ENCODE results near the gene GNG13. TPM values are rescaled to one million over a fixed set of nuclear protein-coding genes. Genes with fewer than 3 reads are reported as not detected.

Gene GNG13
- total RNA-seq, 2 donors from 2014 or later = not detected

GRCh38 chr16:782258-782657, 18.3 kb downstream of the GNG13 start:
- ATAC-seq = no peak
- peaks cover 14% of the 10 kb centered on the region for H3K4me1 ChIP-seq
- H3K9me3 ChIP-seq = no peaks in the 10 kb centered on the region
- TF ChIP-seq CTCF (IDR thresholded peaks at IDR 0.05) (no peak), POLR2A (IDR thresholded peaks at IDR 0.05) (no peak)
- H3K27me3 ChIP-seq = peaks cover 0 to 10% of the 10 kb centered on the region in 2 donors
- WGBS, 2 donors = 48% methylated on average over 6 of the region's 6 CpGs; no CpG with 5 or more reads in 1 of the 2 donors
- DNase-seq = no peak
- H3K27ac ChIP-seq = no peak overlapping the region
- H3K4me3 ChIP-seq = no peak overlapping the region
- H3K36me3 ChIP-seq (replicated peaks in 1 of 2; ENCODE audit: insufficient read depth in 1 of 2, low read depth in 2 of 2) = no peaks in the 10 kb centered on the region
- intact Hi-C loops (cut with DNase I) = no loop called here

DNA sequence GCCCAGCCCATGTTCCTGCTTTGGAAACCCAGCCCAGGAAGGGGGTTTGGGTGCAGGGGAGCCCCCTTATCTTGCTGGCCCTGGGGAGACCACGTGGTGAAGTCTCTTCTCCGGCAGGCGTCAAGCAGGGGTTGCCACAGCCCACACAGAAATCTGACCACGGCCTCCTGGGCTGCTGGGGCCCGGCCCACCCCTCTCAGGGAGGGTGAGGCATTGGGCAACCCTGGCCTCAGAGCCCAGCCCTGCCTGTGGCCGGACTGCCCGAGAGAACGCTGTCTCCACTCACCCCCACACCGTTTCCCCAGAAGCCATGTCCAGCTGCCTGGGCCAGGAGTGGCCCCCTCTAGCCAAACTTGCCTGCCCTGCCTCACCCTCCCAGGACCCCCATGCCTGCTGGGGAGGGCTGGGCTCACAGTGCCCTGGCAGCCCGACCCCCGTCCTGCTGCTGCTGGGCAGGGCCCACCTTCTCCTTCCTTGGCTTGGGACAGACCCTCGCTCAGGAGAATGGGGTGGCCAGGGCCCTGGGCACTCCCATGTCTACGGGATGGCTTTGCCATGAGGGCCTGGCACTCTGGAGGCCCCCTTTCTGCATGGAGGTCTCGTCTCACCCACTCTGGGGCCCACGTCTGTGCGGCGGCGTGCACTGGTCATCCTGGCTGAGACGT, 19.1 kb downstream of the GNG13 start:
- ATAC-seq = no peak
- Histone ChIP-seq H3K36me3 (replicated peaks in 1 of 2; ENCODE audit: insufficient read depth in 1 of 2, low read depth in 2 of 2) (no peaks in the 10 kb centered on the region), H3K4me1 (peaks cover 8% of the 10 kb centered on the region), H3K9me3 (no peaks in the 10 kb centered on the region), H3K27ac (no peak overlapping the region), H3K27me3 (peaks cover 0 to 10% of the 10 kb centered on the region in 2 donors), H3K4me3 (no peak overlapping the region)
- intact Hi-C loops (cut with DNase I) = no loop called here
- 48 to 56% methylated on average over 8 to 15 of the region's 19 CpGs for WGBS, 2 donors
- TF ChIP-seq CTCF (IDR thresholded peaks at IDR 0.05) = no peak
- TF ChIP-seq POLR2A (IDR thresholded peaks at IDR 0.05) = no peak
- no peak for DNase-seq

DNA sequence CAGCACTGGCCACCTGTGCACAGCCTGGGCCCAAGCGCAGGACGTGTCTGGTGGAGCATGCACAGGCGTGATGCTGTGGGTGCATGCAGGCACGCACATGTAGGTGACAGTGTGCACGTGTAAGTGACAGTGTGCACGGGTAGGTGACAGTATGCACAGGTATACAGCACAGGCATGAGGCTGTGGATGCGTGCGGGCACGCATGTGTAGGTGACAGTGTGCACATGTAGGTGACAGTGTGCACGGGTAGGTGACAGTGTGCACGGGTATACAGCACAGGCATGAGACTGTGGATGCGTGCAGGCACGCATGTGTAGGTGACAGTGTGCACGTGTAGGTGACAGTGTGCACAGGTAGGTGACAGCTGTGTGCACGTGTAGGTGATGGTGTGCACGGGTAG, 20.2 kb downstream of the GNG13 start:
- intact Hi-C loops (cut with DNase I) = no loop called here
- DNase-seq (no peak), ATAC-seq (no peak)
- 59 to 72% methylated on average over 14 to 16 of the region's 16 CpGs for WGBS, 2 donors
- TF ChIP-seq POLR2A (IDR thresholded peaks at IDR 0.05) = no peak
- no peak for TF ChIP-seq CTCF (IDR thresholded peaks at IDR 0.05)
- Histone ChIP-seq H3K27me3 (peaks cover 0 to 10% of the 10 kb centered on the region in 2 donors), H3K4me1 (peaks cover 8% of the 10 kb centered on the region), H3K36me3 (replicated peaks in 1 of 2; ENCODE audit: insufficient read depth in 1 of 2, low read depth in 2 of 2) (no peaks in the 10 kb centered on the region), H3K4me3 (no peak overlapping the region), H3K27ac (no peak overlapping the region), H3K9me3 (no peaks in the 10 kb centered on the region)

DNA sequence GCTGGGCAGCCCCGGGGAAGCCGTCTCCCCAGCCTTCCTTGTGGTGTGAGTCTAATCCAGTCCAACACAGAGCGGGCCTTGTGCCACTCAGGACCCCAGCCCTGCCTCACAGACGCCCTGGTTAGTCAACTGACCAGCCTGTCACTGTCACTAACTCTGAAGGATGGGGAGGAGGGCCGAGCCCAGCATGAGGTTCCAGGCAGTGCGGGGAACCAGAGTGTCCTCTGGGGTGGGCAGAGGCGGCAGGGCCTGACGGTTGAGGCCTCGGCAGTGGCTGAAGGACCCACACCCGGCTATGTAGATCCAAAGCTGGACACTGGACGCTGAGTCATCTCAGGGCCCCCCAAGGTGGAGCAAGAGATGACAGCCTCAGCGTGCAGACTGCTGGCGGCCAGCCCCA, 21.0 kb downstream of the GNG13 start:
- Histone ChIP-seq H3K27ac (no peak overlapping the region), H3K4me3 (no peak overlapping the region), H3K4me1 (peaks cover 8% of the 10 kb centered on the region), H3K36me3 (replicated peaks in 1 of 2; ENCODE audit: insufficient read depth in 1 of 2, low read depth in 2 of 2) (no peaks in the 10 kb centered on the region), H3K27me3 (peaks cover 0 to 10% of the 10 kb centered on the region in 2 donors), H3K9me3 (no peaks in the 10 kb centered on the region)
- DNase-seq (no peak), ATAC-seq (no peak)
- no peak for TF ChIP-seq CTCF (IDR thresholded peaks at IDR 0.05)
- no peak for TF ChIP-seq POLR2A (IDR thresholded peaks at IDR 0.05)
- 35 to 65% methylated on average over 2 to 13 of the region's 13 CpGs for WGBS, 2 donors
- intact Hi-C loops (cut with DNase I) = no loop called here

All from body of pancreas (tissue), 4 donors.